Activated B cell treated with CpG ODN at 0.5 μM for 24 hours (primary cell): Measurements from ENCODE around the gene GMPPA. TPM values are rescaled to one million over a fixed set of nuclear protein-coding genes. Genes with fewer than 3 reads are reported as not detected.
A peak's percentile ranks its signal among the peaks of the same experiment; 100 is the strongest.

ENCODE experiments used
- ATAC-seq: fragments of 200-7000 bp; cut with Tn5 transposase; one replicate; pipeline ENCODE4 v1.10.0; 2021; ENCODE audit warnings: low read depth, mild to moderate bottlenecking, moderate library complexity
- CTCF ChIA-PET: fragments of 350-600 bp; sonication (Branson Sonifier 250); formaldehyde crosslinking; loops from one replicate; lab custom pipeline; 2021; ENCODE audit warnings: antibody characterized with exemption; lab: Charles Lee
- POLR2A ChIA-PET: fragments of 350-600 bp; sonication (Branson Sonifier 250); formaldehyde crosslinking; loops from one replicate; lab custom pipeline; 2021; ENCODE audit warnings: antibody characterized with exemption; lab: Charles Lee
- DNase-seq: peaks from one replicate; pipeline ENCODE4 v3.0.0; 2022
- H3K27ac Mint-ChIP-seq: one replicate; pipeline ENCODE4 v1.8.0; 2020; ENCODE audit warnings: mixed read lengths
- H3K27me3 Mint-ChIP-seq: one replicate; pipeline ENCODE4 v1.8.0; 2021; ENCODE audit warnings: mixed read lengths
- H3K36me3 Mint-ChIP-seq: one replicate; pipeline ENCODE4 v1.8.0; 2021; ENCODE audit warnings: low read depth, mixed read lengths
- H3K4me1 Mint-ChIP-seq: one replicate; pipeline ENCODE4 v1.8.0; 2021; ENCODE audit warnings: mixed read lengths
- H3K4me3 Mint-ChIP-seq: one replicate; pipeline ENCODE4 v1.8.0; 2020; ENCODE audit warnings: mild to moderate bottlenecking, mixed read lengths
- H3K9me3 Mint-ChIP-seq: one replicate; pipeline ENCODE4 v1.8.0; 2020; ENCODE audit warnings: mixed read lengths
- intact Hi-C: fragments of 100-400 bp; cut with micrococcal nuclease; formaldehyde crosslinking; loops from one replicate; pipeline ENCODE4 v1.15.1; 2024
- total RNA-seq: library from RNA; stranded (reverse); gene quantifications from 2 replicates; pipeline ENCODE4 v1.2.3, GENCODE V29; 2022
- TF ChIP-seq, protein P1 (sequence below): fragments of 200-600 bp; IDR thresholded peaks from one replicate; pipeline ENCODE4 v1.8.0; 2022; ENCODE audit warnings: antibody characterized with exemption, mild to moderate bottlenecking

Gene GMPPA
- total RNA-seq, 1 donor from 2014 or later: 33.0 TPM

GRCh38 chr2:219494952-219495530 lies 3.6 kb upstream of the GMPPA start:
- TF ChIP-seq, protein P1, sequence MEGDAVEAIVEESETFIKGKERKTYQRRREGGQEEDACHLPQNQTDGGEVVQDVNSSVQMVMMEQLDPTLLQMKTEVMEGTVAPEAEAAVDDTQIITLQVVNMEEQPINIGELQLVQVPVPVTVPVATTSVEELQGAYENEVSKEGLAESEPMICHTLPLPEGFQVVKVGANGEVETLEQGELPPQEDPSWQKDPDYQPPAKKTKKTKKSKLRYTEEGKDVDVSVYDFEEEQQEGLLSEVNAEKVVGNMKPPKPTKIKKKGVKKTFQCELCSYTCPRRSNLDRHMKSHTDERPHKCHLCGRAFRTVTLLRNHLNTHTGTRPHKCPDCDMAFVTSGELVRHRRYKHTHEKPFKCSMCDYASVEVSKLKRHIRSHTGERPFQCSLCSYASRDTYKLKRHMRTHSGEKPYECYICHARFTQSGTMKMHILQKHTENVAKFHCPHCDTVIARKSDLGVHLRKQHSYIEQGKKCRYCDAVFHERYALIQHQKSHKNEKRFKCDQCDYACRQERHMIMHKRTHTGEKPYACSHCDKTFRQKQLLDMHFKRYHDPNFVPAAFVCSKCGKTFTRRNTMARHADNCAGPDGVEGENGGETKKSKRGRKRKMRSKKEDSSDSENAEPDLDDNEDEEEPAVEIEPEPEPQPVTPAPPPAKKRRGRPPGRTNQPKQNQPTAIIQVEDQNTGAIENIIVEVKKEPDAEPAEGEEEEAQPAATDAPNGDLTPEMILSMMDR: no peak
- Mint-ChIP-seq H3K4me1 (peaks cover 31% of the 10 kb centered on the region), H3K4me3 (no peak overlapping the region), H3K9me3 (no peaks in the 10 kb centered on the region), H3K36me3 (peaks cover 4% of the 10 kb centered on the region), H3K27ac (no peak overlapping the region), H3K27me3 (peaks cover 48% of the 10 kb centered on the region)
- POLR2A ChIA-PET: interaction anchor here (1.2 kb wide), 1 partner anchor 35 kb away, joined by 3 read pairs; no protein-coding TSS in a partner anchor
- CTCF ChIA-PET: interaction anchor here (0.7 to 5.7 kb wide), 6 partner anchors 13 to 148 kb away, joined by 3 to 63 read pairs (median 4); partner anchors contain the start of gene STK11IP
- intact Hi-C loops: loop anchor here (1.0 to 10.0 kb wide), 4 partner anchors 11 to 1710 kb away; partner anchors contain the start of genes CNPPD1 and RETREG2
- ATAC-seq: no peak
- DNase-seq: no peak

DNA sequence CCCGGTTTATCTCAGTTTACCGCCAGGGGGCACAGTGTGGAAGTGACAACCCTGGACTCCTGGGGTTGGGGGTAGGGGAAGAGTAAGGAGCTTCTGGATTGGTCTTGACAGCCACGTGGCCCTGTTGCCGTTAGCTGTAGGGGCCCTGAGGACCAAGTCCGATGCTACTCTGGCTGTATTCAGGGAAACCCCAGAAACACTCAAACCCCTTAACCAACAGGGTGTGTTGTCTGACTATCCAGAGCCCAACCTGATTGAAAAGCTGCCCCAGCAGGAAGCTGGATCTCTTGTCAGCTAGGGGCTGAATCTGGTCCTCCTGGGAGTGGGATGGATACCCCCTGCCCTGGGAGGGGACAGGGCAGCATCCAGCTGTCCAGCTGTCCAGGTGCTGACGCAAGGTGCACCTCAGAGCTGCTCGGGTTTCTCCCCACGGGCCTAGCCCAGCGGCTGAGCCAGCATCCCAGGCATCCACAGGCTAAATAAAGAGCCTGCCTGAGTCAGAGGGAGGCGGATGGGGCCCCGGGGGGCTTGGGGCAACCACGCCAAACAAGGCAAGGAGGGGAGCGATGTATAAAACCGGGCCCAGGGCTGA lies 3.1 kb upstream of the GMPPA start:
- Mint-ChIP-seq H3K4me3 (no peak overlapping the region), H3K27me3 (peaks cover 44% of the 10 kb centered on the region), H3K36me3 (peaks cover 4% of the 10 kb centered on the region), H3K4me1 (peaks cover 34% of the 10 kb centered on the region), H3K9me3 (no peaks in the 10 kb centered on the region), H3K27ac (no peak overlapping the region)
- DNase-seq (no peak), ATAC-seq (no peak)
- POLR2A ChIA-PET: interaction anchor here (1.2 kb wide), 1 partner anchor 34 kb away, joined by 3 read pairs; no protein-coding TSS in a partner anchor
- CTCF ChIA-PET: interaction anchor here (0.6 to 5.7 kb wide), 6 partner anchors 13 to 147 kb away, joined by 3 to 63 read pairs (median 4); partner anchors contain the start of gene STK11IP
- TF ChIP-seq, protein P1: no peak
- intact Hi-C loops: loop anchor here (1.0 to 10.0 kb wide), 4 partner anchors 11 to 1709 kb away; partner anchors contain the start of genes CNPPD1 and RETREG2

- Mint-ChIP-seq H3K9me3 (no peaks in the 10 kb centered on the region), H3K4me1 (peaks cover 34% of the 10 kb centered on the region), H3K27ac (no peak overlapping the region), H3K36me3 (peaks cover 4% of the 10 kb centered on the region), H3K4me3 (peak overlapping the region; percentile 38), H3K27me3 (peaks cover 40% of the 10 kb centered on the region)
- intact Hi-C loops: loop anchor here (5.0 to 10.0 kb wide), 2 partner anchors 319 to 1708 kb away; partner anchors contain the start of genes CNPPD1 and RETREG2
- ChIA-PET POLR2A (interaction anchor here (1.2 kb wide), 1 partner anchor 34 kb away, joined by 3 read pairs; no protein-coding TSS in a partner anchor), CTCF (interaction anchor here (0.7 to 5.7 kb wide), 6 partner anchors 31 to 147 kb away, joined by 3 to 63 read pairs (median 5); partner anchors contain the start of gene STK11IP)
- ATAC-seq (no peak), DNase-seq (no peak)
- TF ChIP-seq, protein P1: no peak
Observed at GRCh38 chr2:219496247-219496824, 2.4 kb upstream of the GMPPA start.

GRCh38 chr2:219496825-219497494 lies 1.7 kb upstream of the GMPPA start:
- Mint-ChIP-seq H3K9me3 (no peaks in the 10 kb centered on the region), H3K4me1 (peaks cover 34% of the 10 kb centered on the region), H3K27ac (no peak overlapping the region), H3K36me3 (peaks cover 8% of the 10 kb centered on the region), H3K27me3 (peaks cover 37% of the 10 kb centered on the region), H3K4me3 (peak overlapping the region; percentile 98)
- DNase-seq: no peak
- intact Hi-C loops: loop anchor here (5.0 to 10.0 kb wide), 2 partner anchors 320 to 1708 kb away; partner anchors contain the start of genes CNPPD1 and RETREG2
- CTCF ChIA-PET: interaction anchor here (0.7 to 5.7 kb wide), 4 partner anchors 13 to 92 kb away, joined by 3 to 63 read pairs (median 6); no protein-coding TSS in a partner anchor
- POLR2A ChIA-PET: interaction anchor here (0.5 kb wide), 1 partner anchor 101 kb away, joined by 4 read pairs; no protein-coding TSS in a partner anchor
- no peak for ATAC-seq
- TF ChIP-seq, protein P1: no peak
